Adrenal gland (tissue), 12 donors: ENCODE measurements around the gene MAML2. TPM values are rescaled to one million over a fixed set of nuclear protein-coding genes. Genes with fewer than 3 reads are reported as not detected.

Experiments
- DNase-seq, 7 donors: peaks; one replicate each; pipeline ENCODE4 v3.0.0-alpha.2; 2019 to 2020
- H3K27ac ChIP-seq, 5 donors: fragments of 200-600 bp; sonication (generic) in 4 of 5; 1 replicate in 3 of 5; 2 replicates in 2 of 5; pipeline versions ENCODE4 v1.5.1 to v1.8.0; 2016 to 2020; ENCODE audit warnings: mild to moderate bottlenecking in 1 of 5
- H3K27me3 ChIP-seq: fragments of 200-600 bp; 2 replicates; pipeline ENCODE4 v1.8.0; 2021
- H3K36me3 ChIP-seq, 2 donors: fragments of 200-600 bp; replicated peaks in 1 of 2; 1 replicate in 1 of 2; 2 replicates in 1 of 2; pipeline versions ENCODE4 v1.5.1 to v1.8.0; 2018 to 2022
- H3K4me1 ChIP-seq, 2 donors: fragments of 200-600 bp; replicated peaks in 1 of 2; 1 replicate in 1 of 2; 2 replicates in 1 of 2; pipeline versions ENCODE4 v1.5.1 to v1.8.0; 2018 to 2021
- H3K4me3 ChIP-seq, 4 donors: fragments of 200-600 bp; sonication (generic) in 3 of 4; one replicate each; pipeline ENCODE4 v1.5.1; 2016 to 2018
- H3K9me3 ChIP-seq, 3 donors: fragments of 200-600 bp; sonication (generic) in 1 of 3; replicated peaks in 1 of 3; 1 replicate in 2 of 3; 2 replicates in 1 of 3; pipeline versions ENCODE4 v1.5.1 to v1.8.0; 2016 to 2021
- CTCF ChIP-seq, 6 experiments: fragments of 450-650 bp in 4 of 6; fragments of 200-600 bp in 2 of 6; sonication (generic) in 1 of 6; IDR thresholded peaks; 1 replicate in 5 of 6; 2 replicates in 1 of 6; pipeline versions ENCODE4 v1.5.1 to v1.8.0; 2016 to 2021; ENCODE audit warnings: antibody characterized with exemption in 6 of 6, mild to moderate bottlenecking in 2 of 6, moderate library complexity in 1 of 6
- POLR2A ChIP-seq, 2 donors: fragments of 450-650 bp; IDR thresholded peaks; one replicate each; pipeline ENCODE4 v1.6.1; 2017; ENCODE audit warnings: antibody characterized with exemption in 2 of 2, mild to moderate bottlenecking in 2 of 2, moderate library complexity in 1 of 2
- WGBS, 4 donors: extraction: QIAGEN DNeasy Blood & Tissue Kit in 2 of 4; methylation state at CpG; one replicate each; pipeline versions ENCODE4 v1.1.5 to v1.1.7; 2013 to 2017; 5-methylcytosine and 5-hydroxymethylcytosine counted together
- intact Hi-C, 2 donors: fragments of 100-400 bp; cut with DNase I; formaldehyde crosslinking; loops; one replicate each; pipeline versions ENCODE4 v1.14.1 to v1.15.0; 2022 to 2023
- polyA plus RNA-seq, 3 donors: library from polyadenylated mRNA; stranded (reverse); fragments of 200-250 nt in 2 of 3; fragments of 350-450 nt in 1 of 3; fragmentation: Illumina TruSeq in 1 of 3; extraction: RNeasy Lipid Tissue Mini Kit (QIAGEN cat#74804) in 1 of 3; gene quantifications; one replicate each; pipeline ENCODE4 v1.2.3, GENCODE V29; 2013 to 2014
- total RNA-seq, 9 donors: library from RNA; depleted of rRNA in 4 of 9; stranded (reverse); fragments of >200 nt in 4 of 9; fragments of 120-200 nt in 1 of 9; fragmentation: NEBNext Ultra II Directional in 1 of 9; extraction: Animal tissue kit (Norgen Biotek cat#: 25700) in 1 of 9; gene quantifications; one replicate each; pipeline versions ENCODE4 v1.1.0 to v1.2.4, GENCODE V29; 2013 to 2023
- donor health status: healthy with polysubstance abuse.
- donor health status: Bipolar disorder and iron deficiency.
- donor health status: DM: yes; HTN: yes; CAD: no.
- donor health status: DM: no; HTN: no; CAD: no.
- donor health status: DM: no; HTN: no; CAD: no.
- donor health status: DM: yes; HTN: yes; CAD: no.

The MAML2 gene
- total and polyA plus RNA-seq, 12 donors: 1.4 to 19.4 (median 7.6) TPM

DNA sequence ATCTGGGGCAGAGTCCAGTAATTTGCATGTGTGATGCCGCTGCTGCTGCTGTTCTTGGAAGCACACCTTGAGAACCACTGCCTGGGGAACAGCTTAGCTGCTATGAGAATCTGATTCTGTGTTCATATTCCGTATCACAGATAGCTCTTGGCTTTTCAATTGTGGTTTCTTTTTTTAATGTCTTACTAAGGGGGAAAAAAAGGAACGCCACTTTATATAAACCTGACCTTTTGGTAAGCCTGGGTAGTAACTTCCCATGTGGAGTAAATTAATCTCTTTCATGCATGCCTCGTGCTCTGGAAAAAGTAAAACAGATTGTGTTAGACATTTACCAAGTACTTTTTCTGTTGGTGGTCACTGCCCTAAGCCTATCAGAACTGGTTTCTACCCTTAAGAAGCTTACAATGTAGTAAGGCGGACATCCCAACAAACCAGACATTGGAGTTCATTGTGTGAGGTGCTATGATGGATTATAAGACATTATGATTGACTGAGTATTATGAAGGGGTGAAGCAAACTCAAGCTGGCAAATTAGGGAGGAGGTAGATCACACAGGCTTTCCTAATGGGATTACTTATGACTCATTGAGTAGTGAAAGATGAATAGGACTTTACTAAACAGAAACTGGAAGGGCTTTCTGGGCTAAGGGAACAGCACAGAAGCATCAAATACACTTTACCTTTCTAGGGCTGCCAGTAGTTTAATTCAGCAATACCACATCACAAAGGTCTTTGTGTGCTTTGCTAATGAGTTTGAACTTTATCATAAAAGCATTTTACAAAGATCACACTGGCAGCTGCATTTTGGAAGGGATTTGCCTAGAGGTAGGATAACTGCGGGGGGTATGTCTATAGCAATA lies 64.7 kb downstream of the MAML2 start:
- no peak for DNase-seq
- Histone ChIP-seq H3K27me3 (no peaks in the 10 kb centered on the region), H3K4me3 (no peak overlapping the region), H3K27ac (no peak overlapping the region), H3K4me1 (peaks cover 0 to 27% of the 10 kb centered on the region in 2 donors), H3K36me3 (no peaks in the 10 kb centered on the region), H3K9me3 (no peaks in the 10 kb centered on the region)
- no peak for TF ChIP-seq CTCF (IDR thresholded peaks at IDR 0.05)
- TF ChIP-seq POLR2A (IDR thresholded peaks at IDR 0.05): no peak
- WGBS, 4 donors: 68 to 89% (median 83%) methylated on average over 6 of the region's 6 CpGs
- intact Hi-C loops: no loop called here

- TF ChIP-seq POLR2A (IDR thresholded peaks at IDR 0.05): no peak
- no peak for TF ChIP-seq CTCF (IDR thresholded peaks at IDR 0.05)
- Histone ChIP-seq H3K27ac (no peak overlapping the region), H3K4me3 (no peak overlapping the region), H3K4me1 (peaks cover 0 to 30% of the 10 kb centered on the region in 2 donors), H3K36me3 (no peaks in the 10 kb centered on the region), H3K9me3 (no peaks in the 10 kb centered on the region), H3K27me3 (no peaks in the 10 kb centered on the region)
- no peak for DNase-seq
- intact Hi-C loops: no loop called here
Observed at GRCh38 chr11:96277696-96278038, 65.3 kb downstream of the MAML2 start.

- peaks cover 0 to 28% of the 10 kb centered on the region in 2 donors for H3K4me1 ChIP-seq
- intact Hi-C loops: no loop called here
- H3K9me3 ChIP-seq: no peaks in the 10 kb centered on the region
- H3K27ac ChIP-seq: no peak overlapping the region
- H3K27me3 ChIP-seq: no peaks in the 10 kb centered on the region
- 83 to 92% (median 85%) methylated on average over 5 of the region's 5 CpGs for WGBS, 4 donors
- no peak for TF ChIP-seq CTCF (IDR thresholded peaks at IDR 0.05)
- TF ChIP-seq POLR2A (IDR thresholded peaks at IDR 0.05): no peak
- H3K4me3 ChIP-seq: no peak overlapping the region
- DNase-seq: no peak
- H3K36me3 ChIP-seq: no peaks in the 10 kb centered on the region
Observed at GRCh38 chr11:96276836-96277235, 66.2 kb downstream of the MAML2 start.

DNA sequence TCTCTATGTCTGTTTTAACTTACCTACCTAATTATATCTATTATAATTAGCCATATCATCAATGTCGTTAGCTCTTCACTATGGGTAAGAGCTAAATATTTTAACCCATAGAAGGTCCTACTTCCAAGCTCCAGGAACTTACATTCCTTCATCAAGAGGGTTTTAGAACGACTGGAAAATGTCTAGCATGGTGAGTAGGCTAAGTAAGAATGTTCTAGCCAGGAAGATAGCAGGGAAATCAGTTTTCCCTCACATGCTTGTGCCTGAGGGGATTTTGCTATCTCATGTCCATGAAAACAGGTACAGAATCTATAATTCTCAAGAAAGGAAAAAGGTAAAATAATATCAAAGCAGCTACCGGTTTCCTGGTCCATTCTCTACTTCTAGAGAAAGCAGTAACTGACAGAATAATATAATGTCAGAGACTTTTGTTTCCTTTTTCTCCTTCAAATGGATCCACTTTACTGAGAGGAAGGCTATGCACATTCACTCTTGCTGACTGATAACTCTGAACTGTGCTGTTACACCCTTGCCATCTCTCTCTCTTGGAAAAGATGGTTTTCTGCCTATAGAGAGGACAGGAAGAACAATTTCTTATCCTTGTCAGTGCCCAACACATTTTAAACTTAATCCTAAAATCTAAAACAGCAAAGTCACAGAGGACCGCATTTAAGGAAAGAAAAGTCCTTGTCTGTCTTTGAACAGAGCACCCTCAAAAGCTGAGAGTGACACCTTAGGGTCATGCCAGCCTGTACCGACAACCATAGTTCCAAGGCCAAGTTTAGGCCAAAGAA lies 67.0 kb downstream of the MAML2 start:
- peaks cover 0 to 28% of the 10 kb centered on the region in 2 donors for H3K4me1 ChIP-seq
- no peak for TF ChIP-seq CTCF (IDR thresholded peaks at IDR 0.05)
- TF ChIP-seq POLR2A (IDR thresholded peaks at IDR 0.05): no peak
- no peaks in the 10 kb centered on the region for H3K9me3 ChIP-seq
- H3K4me3 ChIP-seq: no peak overlapping the region
- no peaks in the 10 kb centered on the region for H3K27me3 ChIP-seq
- no peaks in the 10 kb centered on the region for H3K36me3 ChIP-seq
- intact Hi-C loops: no loop called here
- H3K27ac ChIP-seq: no peak overlapping the region
- DNase-seq: no peak
- WGBS, 4 donors: 78 to 82% (median 80%) methylated on average over 5 of the region's 5 CpGs
